Frontal cortex (tissue), 4 donors: ENCODE data around the gene ARFIP1. TPM values are rescaled to one million over a fixed set of nuclear protein-coding genes. Genes with fewer than 3 reads are reported as not detected.
"Not testable (repeated sequence)": the region's sequence is repeated elsewhere in the genome, so short reads cannot be mapped to it uniquely, and the experiment has no call there.

Source experiments
- DNase-seq, 2 donors: peaks; one replicate each; pipeline ENCODE4 v3.0.0; 2012; ENCODE audit warnings: low spot score in 2 of 2
- FAIRE-seq: peaks from 2 replicates; lab custom pipeline; 2012; peaks lifted over from hg19 to GRCh38; lab: Jason Lieb, UNC
- total RNA-seq: library from RNA; depleted of rRNA; stranded (reverse); fragments of >200 nt; gene quantifications from one replicate; pipeline ENCODE4 v1.2.3, GENCODE V29; 2014
- donor health status: control.
- donor health status: control.
- donor health status: control.

The ARFIP1 gene
- total RNA-seq, 1 donor from 2014 or later = 50.5 TPM

GRCh38 chr4:152831416-152831815 lies 51.7 kb downstream of the ARFIP1 start:
- FAIRE-seq (no peak), DNase-seq (no peak)

- DNase-seq = no peak
- no peak for FAIRE-seq
Measured at GRCh38 chr4:152836936-152837335, 57.2 kb downstream of the ARFIP1 start.

GRCh38 chr4:152839729-152840128 lies 60.0 kb downstream of the ARFIP1 start:
- not testable (repeated sequence) for FAIRE-seq, DNase-seq

GRCh38 chr4:152843481-152844090 lies 63.8 kb downstream of the ARFIP1 start:
- DNase-seq (no peak), FAIRE-seq (no peak)

- DNase-seq (no peak), FAIRE-seq (peak; percentile 90)
Measured at GRCh38 chr4:152847376-152847775, 67.6 kb downstream of the ARFIP1 start.

GRCh38 chr4:152848508-152848907 lies 68.8 kb downstream of the ARFIP1 start:
- no peak for FAIRE-seq

GRCh38 chr4:152849350-152849749 lies 69.6 kb downstream of the ARFIP1 start:
- FAIRE-seq (no peak), DNase-seq (no peak)

More at GRCh38 chr4:152848508-152848907, 68.8 kb downstream of the ARFIP1 start:
- no peak for DNase-seq

- FAIRE-seq (no peak), DNase-seq (no peak)
Measured at GRCh38 chr4:152850377-152850776, 70.6 kb downstream of the ARFIP1 start.

GRCh38 chr4:152851226-152851625 lies 71.5 kb downstream of the ARFIP1 start:
- FAIRE-seq = no peak
- no peak for DNase-seq

- no peak for FAIRE-seq
Measured at GRCh38 chr4:152853293-152853692, 73.5 kb downstream of the ARFIP1 start.

GRCh38 chr4:152854016-152854415 lies 74.3 kb downstream of the ARFIP1 start:
- DNase-seq, FAIRE-seq: not testable (repeated sequence)

More at GRCh38 chr4:152853293-152853692, 73.5 kb downstream of the ARFIP1 start:
- DNase-seq = no peak

- FAIRE-seq (no peak), DNase-seq (no peak)
Measured at GRCh38 chr4:152856960-152857359, 77.2 kb downstream of the ARFIP1 start.

- FAIRE-seq = no peak
- DNase-seq = no peak
Measured at GRCh38 chr4:152858934-152859333, 79.2 kb downstream of the ARFIP1 start.

GRCh38 chr4:152860046-152860445 lies 80.3 kb downstream of the ARFIP1 start:
- FAIRE-seq = no peak
- DNase-seq = no peak

- FAIRE-seq = no peak
Measured at GRCh38 chr4:152862608-152863007, 82.9 kb downstream of the ARFIP1 start.

GRCh38 chr4:152864361-152864760 lies 84.6 kb downstream of the ARFIP1 start:
- FAIRE-seq = no peak

More at GRCh38 chr4:152862608-152863007, 82.9 kb downstream of the ARFIP1 start:
- no peak for DNase-seq

GRCh38 chr4:152866432-152866993 lies 86.8 kb downstream of the ARFIP1 start:
- FAIRE-seq, DNase-seq: not testable (repeated sequence)

More at GRCh38 chr4:152864361-152864760, 84.6 kb downstream of the ARFIP1 start:
- DNase-seq = no peak

GRCh38 chr4:152870606-152871005 lies 90.9 kb downstream of the ARFIP1 start:
- FAIRE-seq (no peak), DNase-seq (no peak)

GRCh38 chr4:152875261-152875660 lies 95.5 kb downstream of the ARFIP1 start:
- no peak for DNase-seq
- peak; percentile 53 for FAIRE-seq

- no peak for FAIRE-seq
- DNase-seq = no peak
Measured at GRCh38 chr4:152877868-152878267, 98.1 kb downstream of the ARFIP1 start.

- no peak for FAIRE-seq
- DNase-seq = no peak
Measured at GRCh38 chr4:152880263-152880662, 100.5 kb downstream of the ARFIP1 start.

- no peak for FAIRE-seq
- no peak for DNase-seq
Measured at GRCh38 chr4:152881974-152882373, 102.2 kb downstream of the ARFIP1 start.
